Skeletal muscle tissue (tissue), 4 donors: ENCODE measurements around the gene POU2AF1. TPM values are rescaled to one million over a fixed set of nuclear protein-coding genes. Genes with fewer than 3 reads are reported as not detected.

Experiments used
- H3K27ac ChIP-seq: one replicate; pipeline ENCODE4 v1.7.0; 2013; ENCODE audit warnings: mild to moderate bottlenecking, low read depth, low read length, inconsistent platforms
- H3K27me3 ChIP-seq, 3 donors: one replicate each; pipeline ENCODE4 v1.7.0; 2013; ENCODE audit warnings: low read length in 3 of 3; ENCODE audit not compliant: control insufficient read depth in 3 of 3, insufficient read depth in 3 of 3
- H3K36me3 ChIP-seq, 3 donors: one replicate each; pipeline ENCODE4 v1.7.0; 2013; ENCODE audit warnings: low read length in 3 of 3; ENCODE audit not compliant: control insufficient read depth in 3 of 3, insufficient read depth in 3 of 3
- H3K4me1 ChIP-seq, 3 donors: one replicate each; pipeline ENCODE4 v1.7.0; 2013; ENCODE audit warnings: low read length in 3 of 3, mild to moderate bottlenecking in 3 of 3; ENCODE audit not compliant: control insufficient read depth in 3 of 3, insufficient read depth in 3 of 3
- H3K4me3 ChIP-seq, 3 donors: one replicate each; pipeline ENCODE4 v1.7.0; 2013; ENCODE audit warnings: low read length in 3 of 3
- H3K9ac ChIP-seq, 3 donors: one replicate each; pipeline ENCODE4 v1.7.0; 2013; ENCODE audit warnings: low read length in 3 of 3, mild to moderate bottlenecking in 3 of 3, moderate library complexity in 2 of 3, low read depth in 1 of 3
- H3K9me3 ChIP-seq, 3 donors: one replicate each; pipeline ENCODE4 v1.7.0; 2013; ENCODE audit warnings: low read length in 3 of 3; ENCODE audit not compliant: control insufficient read depth in 3 of 3
- total RNA-seq: library from RNA; depleted of rRNA; stranded (reverse); fragments of >200 nt; gene quantifications from one replicate; pipeline ENCODE4 v1.2.3, GENCODE V29; 2014
- donor health status: Osteomylitis.

The POU2AF1 gene
- total RNA-seq, 1 donor from 2014 or later, result not detected

GRCh38 chr11:111388842-111389241 lies 9.8 kb upstream of the POU2AF1 start:
- no peak overlapping the region for H3K4me3 ChIP-seq
- H3K27ac ChIP-seq, result no peak overlapping the region
- no peaks in the 10 kb centered on the region for H3K36me3 ChIP-seq
- peaks cover 3 to 12% (median 9%) of the 10 kb centered on the region in 3 donors for H3K4me1 ChIP-seq
- no peaks in the 10 kb centered on the region for H3K27me3 ChIP-seq
- no peak overlapping the region for H3K9ac ChIP-seq
- H3K9me3 ChIP-seq, result no peaks in the 10 kb centered on the region

GRCh38 chr11:111388420-111388819 lies 9.3 kb upstream of the POU2AF1 start:
- no peak overlapping the region for H3K27ac ChIP-seq

GRCh38 chr11:111387363-111387762 lies 8.3 kb upstream of the POU2AF1 start:
- Histone ChIP-seq H3K4me3 (no peak overlapping the region), H3K4me1 (peaks cover 3 to 12% (median 9%) of the 10 kb centered on the region in 3 donors), H3K36me3 (no peaks in the 10 kb centered on the region), H3K9ac (no peak overlapping the region), H3K27me3 (no peaks in the 10 kb centered on the region), H3K9me3 (no peaks in the 10 kb centered on the region), H3K27ac (no peak overlapping the region)

More at GRCh38 chr11:111388420-111388819, 9.3 kb upstream of the POU2AF1 start:
- peaks cover 3 to 12% (median 9%) of the 10 kb centered on the region in 3 donors for H3K4me1 ChIP-seq
- H3K36me3 ChIP-seq, result no peaks in the 10 kb centered on the region
- H3K9me3 ChIP-seq, result no peaks in the 10 kb centered on the region
- no peaks in the 10 kb centered on the region for H3K27me3 ChIP-seq
- no peak overlapping the region for H3K4me3 ChIP-seq
- H3K9ac ChIP-seq, result no peak overlapping the region

GRCh38 chr11:111386611-111387150 lies 7.6 kb upstream of the POU2AF1 start:
- H3K4me3 ChIP-seq, result no peak overlapping the region
- no peak overlapping the region for H3K9ac ChIP-seq
- H3K9me3 ChIP-seq, result no peaks in the 10 kb centered on the region
- H3K36me3 ChIP-seq, result no peaks in the 10 kb centered on the region
- no peak overlapping the region for H3K27ac ChIP-seq
- peaks cover 3 to 10% (median 7%) of the 10 kb centered on the region in 3 donors for H3K4me1 ChIP-seq
- H3K27me3 ChIP-seq, result no peaks in the 10 kb centered on the region

GRCh38 chr11:111384494-111384893 lies 5.4 kb upstream of the POU2AF1 start:
- H3K36me3 ChIP-seq, result no peaks in the 10 kb centered on the region
- H3K27ac ChIP-seq, result no peak overlapping the region
- peaks cover 0 to 4% (median 0%) of the 10 kb centered on the region in 3 donors for H3K27me3 ChIP-seq
- peaks cover 0 to 2% (median 0%) of the 10 kb centered on the region in 3 donors for H3K4me1 ChIP-seq
- no peaks in the 10 kb centered on the region for H3K9me3 ChIP-seq
- no peak overlapping the region for H3K9ac ChIP-seq
- H3K4me3 ChIP-seq, result no peak overlapping the region

GRCh38 chr11:111382451-111382850 lies 3.4 kb upstream of the POU2AF1 start:
- H3K9ac ChIP-seq, result no peak overlapping the region

GRCh38 chr11:111379602-111380136 lies 594 bp upstream of the POU2AF1 start:
- no peaks in the 10 kb centered on the region for H3K9me3 ChIP-seq
- no peak overlapping the region for H3K27ac ChIP-seq
- no peaks in the 10 kb centered on the region for H3K36me3 ChIP-seq
- H3K27me3 ChIP-seq, result peaks cover 0 to 7% (median 0%) of the 10 kb centered on the region in 3 donors
- H3K4me1 ChIP-seq, result peaks cover 0 to 6% (median 0%) of the 10 kb centered on the region in 3 donors
- no peak overlapping the region for H3K4me3 ChIP-seq
- no peak overlapping the region for H3K9ac ChIP-seq

More at GRCh38 chr11:111382451-111382850, 3.4 kb upstream of the POU2AF1 start:
- no peak overlapping the region for H3K4me3 ChIP-seq
- H3K36me3 ChIP-seq, result no peaks in the 10 kb centered on the region
- no peak overlapping the region for H3K27ac ChIP-seq
- H3K4me1 ChIP-seq, result peaks cover 0 to 6% (median 0%) of the 10 kb centered on the region in 3 donors
- no peaks in the 10 kb centered on the region for H3K9me3 ChIP-seq
- H3K27me3 ChIP-seq, result peaks cover 0 to 7% (median 0%) of the 10 kb centered on the region in 3 donors

- Histone ChIP-seq H3K9me3 (no peaks in the 10 kb centered on the region), H3K4me3 (no peak overlapping the region), H3K4me1 (peaks cover 0 to 6% (median 0%) of the 10 kb centered on the region in 3 donors), H3K36me3 (no peaks in the 10 kb centered on the region), H3K9ac (no peak overlapping the region), H3K27ac (no peak overlapping the region), H3K27me3 (peaks cover 0 to 7% (median 0%) of the 10 kb centered on the region in 3 donors)
These were observed 752 bp downstream of the POU2AF1 start for GRCh38 chr11:111378185-111378860.

- Histone ChIP-seq H3K36me3 (no peaks in the 10 kb centered on the region), H3K9ac (no peak overlapping the region), H3K27me3 (peaks cover 0 to 7% (median 0%) of the 10 kb centered on the region in 3 donors), H3K4me1 (peaks cover 0 to 6% (median 0%) of the 10 kb centered on the region in 3 donors), H3K4me3 (no peak overlapping the region), H3K9me3 (no peaks in the 10 kb centered on the region), H3K27ac (no peak overlapping the region)
These were observed 2.7 kb downstream of the POU2AF1 start for GRCh38 chr11:111376181-111376871.
